Activated T-helper 1 cell treated with anti-CD3 and anti-CD28 coated beads, Interleukin-12 subunit alpha, Interleukin-12 subunit beta, Interleukin-2, Interleukin-4 antibody, amounts not matched to agents 30 ng/mL and 10 ng/mL and 1 ng/mL, durations not matched to agents 14 hours and 24 hours and 36 hours (primary cell): Measurements from ENCODE around the gene PCLO. TPM values are rescaled to one million over a fixed set of nuclear protein-coding genes. Genes with fewer than 3 reads are reported as not detected.
"Not testable (repeated sequence)": the region's sequence is repeated elsewhere in the genome, so short reads cannot be mapped to it uniquely, and the experiment has no call there.

Experiments used
- DNase-seq: peaks from one replicate; pipeline ENCODE4 v3.0.0; 2021; ENCODE audit warnings: low spot score
- H3K27ac Mint-ChIP-seq: one replicate; pipeline ENCODE4 v1.8.0; 2021; ENCODE audit warnings: mild to moderate bottlenecking, mixed read lengths
- H3K27me3 Mint-ChIP-seq: one replicate; pipeline ENCODE4 v1.8.0; 2022; ENCODE audit warnings: mild to moderate bottlenecking, moderate library complexity, mixed read lengths; ENCODE audit not compliant: insufficient read depth
- H3K36me3 Mint-ChIP-seq: one replicate; pipeline ENCODE4 v1.8.0; 2021; ENCODE audit warnings: low read depth, mixed read lengths
- H3K4me1 Mint-ChIP-seq: one replicate; pipeline ENCODE4 v1.8.0; 2021; ENCODE audit warnings: low read depth, mixed read lengths
- H3K4me3 Mint-ChIP-seq: one replicate; pipeline ENCODE4 v1.8.0; 2021; ENCODE audit warnings: mild to moderate bottlenecking, moderate library complexity, mixed read lengths
- H3K9me3 Mint-ChIP-seq: one replicate; pipeline ENCODE4 v1.8.0; 2021; ENCODE audit warnings: mixed read lengths
- intact Hi-C: fragments of 100-400 bp; cut with micrococcal nuclease; formaldehyde crosslinking; loops from one replicate; pipeline ENCODE4 v1.15.1; 2024
- total RNA-seq: library from RNA; stranded (reverse); gene quantifications from 2 replicates; pipeline ENCODE4 v1.2.3, GENCODE V29; 2022

The PCLO gene
- total RNA-seq, 1 donor from 2014 or later = not detected

- no peak overlapping the region for H3K4me3 Mint-ChIP-seq
- H3K4me1 Mint-ChIP-seq = no peaks in the 10 kb centered on the region
- intact Hi-C loops = no loop called here
- H3K27me3 Mint-ChIP-seq = no peaks in the 10 kb centered on the region
- no peak for DNase-seq
- no peaks in the 10 kb centered on the region for H3K36me3 Mint-ChIP-seq
- H3K27ac Mint-ChIP-seq = no peak overlapping the region
- H3K9me3 Mint-ChIP-seq = no peaks in the 10 kb centered on the region
Observed at GRCh38 chr7:83060218-83060617, 102.5 kb downstream of the PCLO start.

GRCh38 chr7:83058667-83059066 lies 104.0 kb downstream of the PCLO start:
- Mint-ChIP-seq H3K4me1 (no peaks in the 10 kb centered on the region), H3K27ac (no peak overlapping the region), H3K4me3 (no peak overlapping the region), H3K9me3 (no peaks in the 10 kb centered on the region), H3K27me3 (no peaks in the 10 kb centered on the region), H3K36me3 (no peaks in the 10 kb centered on the region)
- DNase-seq = no peak
- intact Hi-C loops = no loop called here

- no peaks in the 10 kb centered on the region for H3K27me3 Mint-ChIP-seq
- H3K4me3 Mint-ChIP-seq = no peak overlapping the region
- intact Hi-C loops = no loop called here
- no peak overlapping the region for H3K27ac Mint-ChIP-seq
- DNase-seq = no peak
- no peaks in the 10 kb centered on the region for H3K36me3 Mint-ChIP-seq
- H3K9me3 Mint-ChIP-seq = no peaks in the 10 kb centered on the region
- no peaks in the 10 kb centered on the region for H3K4me1 Mint-ChIP-seq
Observed at GRCh38 chr7:83055197-83055596, 107.5 kb downstream of the PCLO start.

- no peak overlapping the region for H3K27ac Mint-ChIP-seq
- H3K36me3 Mint-ChIP-seq = no peaks in the 10 kb centered on the region
- H3K4me3 Mint-ChIP-seq = no peak overlapping the region
- intact Hi-C loops = no loop called here
- DNase-seq = no peak
- no peaks in the 10 kb centered on the region for H3K4me1 Mint-ChIP-seq
- no peaks in the 10 kb centered on the region for H3K27me3 Mint-ChIP-seq
- no peaks in the 10 kb centered on the region for H3K9me3 Mint-ChIP-seq
Observed at GRCh38 chr7:83054472-83054871, 108.2 kb downstream of the PCLO start.

- Mint-ChIP-seq H3K27me3 (no peaks in the 10 kb centered on the region), H3K27ac (no peak overlapping the region), H3K9me3 (no peaks in the 10 kb centered on the region), H3K4me3 (no peak overlapping the region), H3K4me1 (no peaks in the 10 kb centered on the region), H3K36me3 (no peaks in the 10 kb centered on the region)
- DNase-seq = no peak
- intact Hi-C loops = no loop called here
Observed at GRCh38 chr7:83053965-83054364, 108.7 kb downstream of the PCLO start.

GRCh38 chr7:83040484-83040883 lies 122.2 kb downstream of the PCLO start:
- intact Hi-C loops = no loop called here
- H3K27me3 Mint-ChIP-seq = no peaks in the 10 kb centered on the region
- H3K27ac Mint-ChIP-seq = no peak overlapping the region
- H3K36me3 Mint-ChIP-seq = no peaks in the 10 kb centered on the region
- no peak overlapping the region for H3K4me3 Mint-ChIP-seq
- no peaks in the 10 kb centered on the region for H3K4me1 Mint-ChIP-seq
- H3K9me3 Mint-ChIP-seq = no peaks in the 10 kb centered on the region
- no peak for DNase-seq

GRCh38 chr7:83038787-83039186 lies 123.9 kb downstream of the PCLO start:
- no peak overlapping the region for H3K27ac Mint-ChIP-seq
- DNase-seq = no peak
- H3K4me1 Mint-ChIP-seq = no peaks in the 10 kb centered on the region
- H3K4me3 Mint-ChIP-seq = no peak overlapping the region
- no peaks in the 10 kb centered on the region for H3K9me3 Mint-ChIP-seq
- no peaks in the 10 kb centered on the region for H3K36me3 Mint-ChIP-seq
- no peaks in the 10 kb centered on the region for H3K27me3 Mint-ChIP-seq
- intact Hi-C loops = no loop called here

- intact Hi-C loops = no loop called here
- H3K27ac Mint-ChIP-seq = no peak overlapping the region
- H3K36me3 Mint-ChIP-seq = no peaks in the 10 kb centered on the region
- H3K4me3 Mint-ChIP-seq = no peak overlapping the region
- no peaks in the 10 kb centered on the region for H3K27me3 Mint-ChIP-seq
- no peaks in the 10 kb centered on the region for H3K4me1 Mint-ChIP-seq
- no peak for DNase-seq
- H3K9me3 Mint-ChIP-seq = no peaks in the 10 kb centered on the region
Observed at GRCh38 chr7:83036721-83037380, 125.8 kb downstream of the PCLO start.

- intact Hi-C loops = no loop called here
- H3K36me3 Mint-ChIP-seq = no peaks in the 10 kb centered on the region
- H3K4me1 Mint-ChIP-seq = no peaks in the 10 kb centered on the region
- no peaks in the 10 kb centered on the region for H3K9me3 Mint-ChIP-seq
- no peak for DNase-seq
- no peak overlapping the region for H3K27ac Mint-ChIP-seq
- no peaks in the 10 kb centered on the region for H3K27me3 Mint-ChIP-seq
- no peak overlapping the region for H3K4me3 Mint-ChIP-seq
Observed at GRCh38 chr7:83036130-83036529, 126.6 kb downstream of the PCLO start.

GRCh38 chr7:83032195-83032594 lies 130.5 kb downstream of the PCLO start:
- no peak overlapping the region for H3K4me3 Mint-ChIP-seq
- no peak for DNase-seq
- intact Hi-C loops = no loop called here
- H3K27me3 Mint-ChIP-seq = no peaks in the 10 kb centered on the region
- H3K9me3 Mint-ChIP-seq = no peaks in the 10 kb centered on the region
- no peaks in the 10 kb centered on the region for H3K4me1 Mint-ChIP-seq
- H3K36me3 Mint-ChIP-seq = no peaks in the 10 kb centered on the region
- H3K27ac Mint-ChIP-seq = no peak overlapping the region

GRCh38 chr7:83023817-83024665 lies 138.6 kb downstream of the PCLO start:
- H3K9me3 Mint-ChIP-seq, H3K27me3 Mint-ChIP-seq, H3K27ac Mint-ChIP-seq, H3K4me3 Mint-ChIP-seq, intact Hi-C loops, DNase-seq, H3K36me3 Mint-ChIP-seq, H3K4me1 Mint-ChIP-seq: not testable (repeated sequence)

- Mint-ChIP-seq H3K27me3 (no peaks in the 10 kb centered on the region), H3K27ac (no peak overlapping the region), H3K9me3 (no peaks in the 10 kb centered on the region), H3K4me3 (no peak overlapping the region), H3K4me1 (no peaks in the 10 kb centered on the region), H3K36me3 (no peaks in the 10 kb centered on the region)
- DNase-seq = no peak
- intact Hi-C loops = no loop called here
Observed at GRCh38 chr7:83021032-83021431, 141.7 kb downstream of the PCLO start.

GRCh38 chr7:83020161-83020560 lies 142.5 kb downstream of the PCLO start:
- Mint-ChIP-seq H3K36me3 (no peaks in the 10 kb centered on the region), H3K27ac (no peak overlapping the region), H3K4me1 (no peaks in the 10 kb centered on the region), H3K27me3 (no peaks in the 10 kb centered on the region), H3K9me3 (no peaks in the 10 kb centered on the region), H3K4me3 (no peak overlapping the region)
- no peak for DNase-seq
- intact Hi-C loops = no loop called here
